HG03025 (cell line): ENCODE data around the gene MLF2.

ENCODE experiments used
- ATAC-seq: cut with Tn5 transposase; IDR thresholded peaks from one replicate; pipeline ENCODE4 v1.9.1; 2021; ENCODE audit warnings: mild to moderate bottlenecking, moderate library complexity; ENCODE audit not compliant: unreplicated experiment, low FRiP score

The MLF2 gene

GRCh38 chr12:6778574-6779550 is 25.9 kb upstream of the MLF2 start:
- no peak for ATAC-seq

DNA sequence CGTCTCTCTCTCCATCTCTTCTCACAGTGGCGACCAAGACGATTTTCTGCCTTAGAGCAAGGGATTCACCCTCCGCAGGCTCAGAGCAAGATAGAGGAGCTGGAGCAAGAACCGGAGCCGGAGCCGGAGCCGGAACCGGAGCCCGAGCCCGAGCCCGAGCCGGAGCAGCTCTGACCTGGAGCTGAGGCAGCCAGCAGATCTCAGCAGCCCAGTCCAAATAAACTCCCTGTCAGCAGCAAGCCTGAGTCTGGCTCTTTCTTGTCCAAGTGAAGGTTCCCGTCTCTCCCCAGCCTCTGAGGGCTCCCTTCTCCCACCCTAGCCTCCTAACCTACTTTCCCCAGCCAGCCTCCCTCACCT is 25.3 kb upstream of the MLF2 start:
- ATAC-seq, result no peak

GRCh38 chr12:6777386-6777785 is 24.4 kb upstream of the MLF2 start:
- ATAC-seq, result no peak

GRCh38 chr12:6775185-6776174 is 22.5 kb upstream of the MLF2 start:
- no peak for ATAC-seq

- ATAC-seq, result no peak
Observed at GRCh38 chr12:6774499-6775062, 21.6 kb upstream of the MLF2 start.

GRCh38 chr12:6773590-6774351 is 20.8 kb upstream of the MLF2 start:
- ATAC-seq, result no peak

DNA sequence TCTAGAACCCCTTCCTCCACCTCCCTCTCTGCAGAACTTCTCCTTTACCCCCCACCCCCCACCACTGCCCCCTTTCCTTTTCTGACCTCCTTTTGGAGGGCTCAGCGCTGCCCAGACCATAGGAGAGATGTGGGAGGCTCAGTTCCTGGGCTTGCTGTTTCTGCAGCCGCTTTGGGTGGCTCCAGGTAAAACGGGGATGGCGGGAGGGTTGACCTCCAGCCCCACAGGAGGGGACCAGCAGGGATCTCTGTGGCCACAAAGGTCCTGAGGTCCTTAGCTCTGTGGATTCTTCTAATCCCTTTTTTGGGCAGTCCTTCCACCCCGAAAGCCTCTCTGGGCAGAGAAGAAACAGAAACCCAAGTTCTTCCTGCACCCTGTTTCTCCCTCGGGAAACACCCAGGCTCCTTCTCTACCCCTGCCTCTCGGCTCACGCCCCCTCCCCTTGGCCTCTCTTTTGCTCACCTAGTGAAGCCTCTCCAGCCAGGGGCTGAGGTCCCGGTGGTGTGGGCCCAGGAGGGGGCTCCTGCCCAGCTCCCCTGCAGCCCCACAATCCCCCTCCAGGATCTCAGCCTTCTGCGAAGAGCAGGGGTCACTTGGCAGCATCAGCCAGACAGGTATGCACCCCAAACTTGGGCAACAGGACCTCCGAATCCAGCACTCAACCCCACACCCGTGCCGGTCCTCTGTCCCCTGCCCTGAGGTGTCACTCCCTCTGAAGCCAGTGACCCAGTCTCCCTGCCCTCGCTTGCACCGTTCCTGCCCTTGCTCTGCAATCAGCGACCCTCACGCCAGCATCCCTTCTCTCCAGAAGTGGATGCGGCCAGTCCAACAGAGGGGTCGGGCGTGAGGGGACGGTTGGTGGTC is 20.0 kb upstream of the MLF2 start:
- ATAC-seq, result no peak

GRCh38 chr12:6772331-6772695 is 19.4 kb upstream of the MLF2 start, which contains the start of gene LAG3:
Gene LAG3 (plus strand): TSS chr12:6772520. CDS start chr12:6772853, 333 bp downstream.
- ATAC-seq, result no peak

GRCh38 chr12:6771509-6772330 is 18.8 kb upstream of the MLF2 start:
- no peak for ATAC-seq

DNA sequence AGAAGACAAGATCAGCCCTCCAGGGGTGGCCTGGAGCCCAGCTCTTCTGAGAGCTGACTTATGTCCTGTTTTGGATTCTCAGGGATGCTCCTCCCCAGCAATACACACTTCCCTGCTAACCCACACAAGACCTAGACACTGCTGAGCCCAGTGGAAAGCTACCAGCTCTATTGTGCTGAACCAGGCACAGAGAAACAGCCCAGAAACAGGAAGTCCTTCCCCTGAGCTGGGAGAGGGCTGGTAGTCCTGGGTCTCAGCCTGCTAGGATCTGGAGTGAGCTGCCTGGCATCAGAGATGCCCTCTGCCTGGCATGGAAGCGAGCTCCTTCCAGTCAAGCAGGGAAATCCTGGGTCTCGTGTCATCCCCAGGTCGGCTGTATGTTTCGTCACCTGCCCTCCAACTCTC is 18.2 kb upstream of the MLF2 start:
- no peak for ATAC-seq

DNA sequence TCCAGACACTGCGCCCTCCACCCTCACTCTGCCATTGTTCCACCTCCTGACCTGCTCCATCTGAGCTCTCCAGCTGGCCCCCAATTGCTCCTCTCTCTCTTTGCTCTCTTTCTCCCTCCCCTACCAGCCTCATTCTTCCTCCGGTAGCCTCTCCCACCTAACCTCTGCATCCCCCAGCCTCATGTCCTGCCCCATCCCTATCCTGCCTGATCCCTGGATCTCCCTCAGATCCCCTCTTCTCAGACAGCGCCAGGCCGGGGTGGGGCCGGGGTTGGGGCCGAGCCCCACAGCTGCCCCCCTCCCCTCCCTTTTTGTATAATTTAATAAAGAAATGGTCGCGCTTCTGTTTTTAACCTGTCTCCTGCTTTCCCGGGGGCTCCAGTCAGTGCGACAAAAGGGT is 17.7 kb upstream of the MLF2 start:
- no peak for ATAC-seq

- no peak for ATAC-seq
Observed at GRCh38 chr12:6770094-6770493, 17.2 kb upstream of the MLF2 start.

DNA sequence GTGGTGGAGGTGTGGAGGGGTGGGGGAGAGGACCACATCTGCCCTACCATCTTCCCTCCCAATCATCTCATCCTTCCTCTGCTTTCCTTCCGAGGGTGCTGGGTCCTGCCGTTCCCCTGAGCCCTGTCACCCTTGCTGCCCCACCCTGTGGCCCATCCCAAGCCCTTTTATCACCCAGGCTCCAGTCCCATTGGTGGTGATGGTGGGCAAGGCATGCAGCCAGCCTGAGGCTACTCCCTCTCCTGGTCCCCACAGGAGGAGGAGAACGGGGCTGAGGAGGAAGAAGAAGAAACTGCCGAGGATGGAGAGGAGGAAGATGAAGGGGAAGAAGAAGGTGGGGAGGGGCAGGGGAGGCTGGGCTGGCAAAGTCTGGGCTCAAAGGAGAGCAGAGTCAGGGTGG is 16.7 kb upstream of the MLF2 start:
- no peak for ATAC-seq

- ATAC-seq, result no peak
Observed at GRCh38 chr12:6768990-6769389, 16.0 kb upstream of the MLF2 start.

DNA sequence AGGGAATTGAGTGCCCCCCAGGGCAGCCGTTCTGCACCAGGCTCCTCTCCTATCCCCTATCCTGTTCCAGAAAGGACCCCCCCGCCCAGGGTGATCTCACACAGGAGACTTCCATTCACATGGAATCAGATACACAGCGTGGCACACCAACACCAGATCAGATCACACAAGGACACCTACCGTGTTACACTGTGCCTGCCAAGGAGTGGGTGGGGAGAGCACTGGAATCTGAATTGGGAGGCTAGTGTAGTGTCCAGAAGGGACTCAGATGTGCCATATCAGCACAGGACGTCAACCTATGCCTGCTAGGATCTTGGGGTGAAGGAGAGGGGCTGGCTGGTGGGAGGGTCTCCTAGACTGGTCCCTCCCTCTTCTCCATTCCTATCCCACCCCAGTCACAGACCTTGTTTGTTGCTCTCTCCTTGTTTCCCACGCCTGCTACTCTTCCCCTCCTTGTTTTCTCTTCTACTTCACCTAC is 15.5 kb upstream of the MLF2 start:
- ATAC-seq, result no peak

DNA sequence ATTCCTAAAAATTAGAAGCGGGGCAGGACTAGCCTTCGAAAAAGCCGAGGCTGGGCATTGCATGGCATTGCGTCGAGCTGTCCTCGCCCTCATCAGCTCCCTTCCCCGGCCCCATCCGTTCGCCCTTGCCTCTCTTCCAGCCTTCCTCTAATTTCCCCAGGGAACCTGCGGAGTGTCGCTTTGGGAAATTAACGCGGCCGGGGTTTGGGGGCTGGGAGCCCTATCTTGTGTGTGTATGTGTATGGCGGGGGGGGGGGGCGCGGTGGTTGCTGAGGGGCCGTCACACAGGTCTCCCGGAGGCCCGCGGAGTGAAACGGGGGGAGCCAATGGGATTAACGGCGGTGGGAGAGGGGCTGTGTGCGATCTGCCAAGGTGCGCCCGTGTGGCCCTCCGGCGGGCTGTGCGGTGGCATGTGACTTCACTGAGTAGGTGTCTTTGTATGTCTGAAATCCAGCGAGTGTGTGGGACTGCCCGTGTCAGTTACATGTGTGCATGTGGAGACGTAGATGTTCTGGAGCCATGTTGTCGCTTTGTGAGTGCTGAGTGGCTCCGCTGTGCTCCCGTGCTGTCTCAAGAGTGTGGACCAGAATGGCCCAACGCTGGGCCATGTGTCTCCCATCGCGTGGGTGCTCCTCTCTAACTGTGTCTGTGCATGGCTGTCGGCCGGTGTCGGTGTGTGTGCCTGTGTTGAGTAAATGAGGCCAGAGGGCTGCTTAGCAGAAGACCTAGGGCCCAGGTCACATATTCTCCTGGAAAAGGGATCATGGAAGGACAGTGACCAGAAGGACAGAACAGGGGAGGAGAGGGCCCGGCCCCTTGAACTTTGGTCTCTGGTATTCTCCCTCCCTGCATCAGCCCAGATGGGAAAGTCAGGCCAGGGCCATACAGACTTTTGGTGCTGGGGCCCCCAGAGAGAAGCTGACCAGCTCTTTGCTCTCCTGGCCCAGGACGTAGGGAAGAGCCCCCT is 14.7 kb upstream of the MLF2 start:
- no peak for ATAC-seq
